IPS DF 4.7 (cell line): ENCODE data around the gene MAPK11.

Experiments used
- DNase-seq: peaks from one replicate; pipeline ENCODE4 v3.0.0-alpha.2; 2013; ENCODE audit warnings: low spot score; ENCODE audit errors: extremely low read depth

MAPK11 gene

GRCh38 chr22:50308597-50308935 is 38.4 kb upstream of the MAPK11 start:
- DNase-seq, result no peak

DNA sequence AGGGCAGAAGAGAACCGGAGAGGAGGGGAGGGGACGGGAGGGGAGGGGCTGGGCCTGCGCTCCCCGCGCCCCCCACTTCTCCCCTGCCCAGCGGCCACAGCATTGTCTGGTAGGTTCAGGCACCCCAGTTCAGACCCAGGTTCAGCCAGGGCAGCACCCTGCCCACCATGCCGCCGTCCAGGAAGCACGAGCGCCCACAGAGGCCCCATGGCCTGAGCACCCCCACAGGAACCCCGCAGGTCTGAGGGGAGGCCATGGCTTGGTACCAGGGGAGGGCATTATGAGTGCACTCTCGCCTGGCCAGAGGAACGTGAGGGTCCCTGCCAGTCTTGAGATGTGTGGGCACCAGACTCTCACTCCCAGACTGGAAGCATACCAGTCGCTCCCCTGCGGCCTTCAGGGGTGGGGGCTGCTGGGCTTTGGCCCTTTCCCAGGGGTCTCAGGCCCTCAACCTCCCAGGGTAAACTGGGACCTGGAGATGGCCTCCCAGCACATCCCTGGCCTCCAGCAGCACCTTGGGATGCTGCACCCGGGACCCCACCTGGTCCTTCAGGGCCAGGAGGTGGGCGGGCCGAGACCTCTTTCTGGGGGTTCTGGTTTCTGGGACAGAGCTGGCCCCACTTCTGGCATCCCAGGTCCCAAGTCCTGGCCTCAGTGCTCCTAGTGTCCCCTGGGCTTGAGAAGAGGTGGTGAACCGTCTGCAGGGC is 37.9 kb upstream of the MAPK11 start:
- no peak for DNase-seq

- no peak for DNase-seq
These were observed 36.9 kb upstream of the MAPK11 start, which contains the start of gene PLXNB2 for GRCh38 chr22:50306753-50307749. TSS of gene PLXNB2 (minus strand) at chr22:50307646. CDS start at chr22:50290584, 17,062 bp downstream.

DNA sequence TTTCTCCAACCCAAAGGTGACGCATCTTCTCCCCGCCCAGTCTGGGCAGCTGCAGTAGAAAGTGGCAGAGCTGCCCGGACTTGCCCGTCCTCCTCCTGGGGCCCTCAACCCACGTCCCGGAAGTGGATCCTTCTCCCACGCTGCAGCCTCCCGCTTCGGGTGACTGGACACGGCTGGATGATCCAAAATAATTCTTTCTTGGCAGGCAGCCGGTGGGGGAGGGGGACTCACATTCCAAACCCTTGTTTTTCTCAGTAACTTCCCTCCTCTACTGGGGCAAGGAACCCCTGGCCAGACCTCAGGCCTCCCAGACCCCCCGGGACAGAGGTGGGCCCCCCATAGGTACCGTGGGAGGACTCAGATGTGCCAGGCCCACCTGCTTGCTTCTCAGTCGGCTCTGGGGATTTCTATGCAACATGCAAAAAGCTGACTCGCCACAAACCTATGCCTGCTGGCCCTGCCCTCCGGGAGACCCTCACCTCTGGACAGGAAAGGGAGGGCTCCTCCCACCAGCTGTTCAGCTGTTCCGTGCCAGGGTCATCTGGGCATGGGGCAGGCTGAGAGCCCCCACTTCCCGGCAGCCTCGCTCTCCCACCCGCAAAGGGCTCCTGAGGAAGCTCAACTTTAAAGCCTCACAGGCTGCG is 35.9 kb upstream of the MAPK11 start:
- DNase-seq, result no peak

- no peak for DNase-seq
These were observed 35.3 kb upstream of the MAPK11 start for GRCh38 chr22:50305393-50305922.

GRCh38 chr22:50304528-50305392 is 34.6 kb upstream of the MAPK11 start:
- DNase-seq, result no peak

DNA sequence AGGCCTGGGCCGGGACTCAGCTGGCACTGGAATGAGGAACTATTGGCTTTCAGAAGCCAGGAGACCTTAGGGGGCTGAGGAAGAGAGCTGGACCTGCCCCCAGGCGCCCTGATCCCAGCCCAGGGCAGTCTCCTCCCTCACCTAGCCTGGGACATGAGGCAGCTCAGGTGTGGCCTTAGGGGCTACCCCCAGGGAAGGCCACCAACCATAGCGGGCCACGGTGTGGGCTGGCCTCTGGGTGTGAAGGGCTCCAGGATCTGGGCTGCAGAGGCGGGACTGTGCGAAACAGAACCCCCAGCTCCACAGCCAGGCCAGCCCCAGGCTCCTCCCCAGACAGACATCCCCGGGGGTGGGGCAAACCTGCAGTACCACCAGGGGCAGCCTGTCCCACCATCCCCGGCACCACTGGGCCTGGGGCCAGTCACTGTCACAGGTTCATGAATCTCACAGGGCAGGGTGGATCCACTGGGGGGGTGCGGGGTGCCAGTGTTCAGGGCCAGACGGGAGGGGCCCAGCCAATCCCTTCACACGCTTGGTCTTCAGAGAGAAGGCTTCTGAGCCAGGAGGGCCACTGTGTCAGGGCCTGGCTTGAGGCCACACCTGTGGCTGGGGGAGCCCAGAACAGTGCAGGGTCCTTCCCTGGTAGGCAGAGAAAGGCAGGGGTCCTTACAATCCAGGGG is 33.8 kb upstream of the MAPK11 start:
- no peak for DNase-seq

DNA sequence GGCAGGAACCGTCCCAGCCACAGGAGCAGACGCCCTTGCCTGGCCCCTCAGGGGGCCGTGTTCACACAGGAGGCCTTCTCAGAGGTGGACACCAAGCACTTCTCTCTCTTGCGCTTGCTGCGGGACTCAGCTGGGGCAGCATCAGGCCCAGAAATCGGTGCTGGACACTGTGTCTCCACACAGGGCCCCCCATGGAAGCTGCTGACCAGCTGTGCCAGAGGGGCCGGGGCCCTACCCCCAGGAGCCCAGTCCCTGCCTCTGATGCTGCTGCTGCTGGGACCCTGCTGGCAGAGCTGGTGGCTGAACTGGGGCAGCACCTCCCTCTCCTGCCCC is 33.3 kb upstream of the MAPK11 start:
- no peak for DNase-seq

DNA sequence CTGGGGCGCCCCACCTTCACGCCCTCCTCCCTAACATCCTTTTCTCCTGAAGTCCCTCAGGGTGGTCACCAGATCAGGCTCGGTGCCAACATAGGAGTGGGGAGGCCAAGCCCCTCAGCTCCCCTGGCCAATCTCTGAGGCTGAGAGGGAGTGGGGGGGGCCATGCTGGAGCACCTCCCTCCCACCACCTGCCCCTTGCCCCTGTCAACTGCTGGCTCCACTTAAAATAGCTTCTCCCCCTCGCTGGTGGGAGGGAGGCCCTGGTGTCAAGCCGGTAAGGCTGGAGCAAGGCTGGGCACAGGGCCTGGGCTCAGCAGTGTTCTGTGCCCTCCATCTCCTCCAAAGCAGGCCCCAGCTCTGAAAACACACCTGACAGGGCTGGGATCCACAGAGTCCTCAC is 32.4 kb upstream of the MAPK11 start:
- DNase-seq, result no peak

GRCh38 chr22:50302041-50302541 is 31.9 kb upstream of the MAPK11 start:
- DNase-seq, result no peak

GRCh38 chr22:50301581-50301991 is 31.4 kb upstream of the MAPK11 start:
- no peak for DNase-seq

DNA sequence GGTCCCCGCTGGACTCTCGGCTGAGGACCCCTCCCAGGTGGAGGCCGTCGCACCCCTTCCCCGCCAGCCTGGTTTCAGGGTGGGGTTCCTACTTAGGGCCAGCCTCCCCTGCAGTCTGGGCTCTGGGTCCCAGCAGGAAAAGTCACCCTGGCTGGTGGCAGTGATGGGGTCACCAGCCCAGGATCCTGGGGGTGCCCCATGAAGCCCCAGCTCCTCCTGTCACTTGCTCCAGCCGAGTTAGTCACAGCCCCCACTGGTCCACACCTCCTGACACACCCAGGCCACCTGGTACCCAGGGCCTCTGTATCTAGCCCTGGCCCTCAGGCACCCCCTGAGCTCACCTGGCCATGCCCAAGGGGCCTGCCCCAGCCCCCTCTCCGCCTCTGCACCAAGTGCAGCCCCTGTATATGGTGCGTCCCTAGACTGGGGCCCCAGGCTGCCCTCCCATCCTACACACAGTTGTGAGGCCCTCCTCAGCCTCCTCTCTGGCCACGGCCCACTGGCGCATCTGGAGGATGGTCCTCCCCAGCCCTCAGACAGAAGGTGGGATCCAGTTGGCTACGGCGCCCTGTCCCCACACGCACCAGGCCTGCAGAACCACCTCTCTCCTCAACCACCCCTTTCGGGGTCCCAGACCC is 30.6 kb upstream of the MAPK11 start:
- no peak for DNase-seq

DNA sequence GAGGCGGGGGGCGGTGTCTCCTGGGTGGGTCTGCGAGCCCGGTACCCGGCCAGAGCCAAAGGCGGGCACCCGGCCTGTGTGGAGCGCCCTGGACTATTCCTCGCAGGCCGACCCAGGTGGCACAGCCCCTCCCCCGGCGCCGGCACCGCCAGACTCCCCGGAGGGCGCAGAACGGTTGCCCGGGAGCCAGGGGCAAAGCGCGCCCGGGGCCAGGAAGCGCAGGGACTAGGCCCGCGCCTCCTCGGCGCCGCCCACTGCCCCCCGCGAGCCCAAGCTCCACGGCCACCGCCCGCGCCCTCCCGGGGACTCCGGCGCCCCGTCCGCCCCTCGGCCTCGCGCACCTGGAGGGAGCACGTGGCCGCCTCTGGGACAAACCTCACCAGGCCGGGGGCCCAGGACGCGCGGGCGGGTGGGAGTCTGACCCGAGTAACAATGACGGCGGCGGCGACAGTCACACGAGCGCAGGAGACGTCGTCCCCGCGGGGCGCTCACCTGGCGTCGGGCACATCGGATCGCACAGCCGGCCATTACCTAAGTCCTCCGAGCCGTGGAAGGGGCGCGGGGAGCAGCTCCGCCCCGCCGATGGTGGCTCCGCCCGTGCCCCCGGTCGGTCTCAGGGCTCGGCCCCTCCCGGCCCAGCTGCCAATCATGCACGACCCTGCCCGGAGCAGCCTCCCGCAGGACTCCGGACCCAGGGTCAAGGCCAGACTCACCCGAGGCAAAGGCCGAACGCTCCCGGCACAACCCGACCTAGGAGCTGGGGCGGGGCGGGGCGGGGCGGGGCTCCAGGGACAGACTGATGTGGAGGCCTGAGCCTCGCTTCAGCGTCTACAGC is 29.8 kb upstream of the MAPK11 start:
- no peak for DNase-seq

DNA sequence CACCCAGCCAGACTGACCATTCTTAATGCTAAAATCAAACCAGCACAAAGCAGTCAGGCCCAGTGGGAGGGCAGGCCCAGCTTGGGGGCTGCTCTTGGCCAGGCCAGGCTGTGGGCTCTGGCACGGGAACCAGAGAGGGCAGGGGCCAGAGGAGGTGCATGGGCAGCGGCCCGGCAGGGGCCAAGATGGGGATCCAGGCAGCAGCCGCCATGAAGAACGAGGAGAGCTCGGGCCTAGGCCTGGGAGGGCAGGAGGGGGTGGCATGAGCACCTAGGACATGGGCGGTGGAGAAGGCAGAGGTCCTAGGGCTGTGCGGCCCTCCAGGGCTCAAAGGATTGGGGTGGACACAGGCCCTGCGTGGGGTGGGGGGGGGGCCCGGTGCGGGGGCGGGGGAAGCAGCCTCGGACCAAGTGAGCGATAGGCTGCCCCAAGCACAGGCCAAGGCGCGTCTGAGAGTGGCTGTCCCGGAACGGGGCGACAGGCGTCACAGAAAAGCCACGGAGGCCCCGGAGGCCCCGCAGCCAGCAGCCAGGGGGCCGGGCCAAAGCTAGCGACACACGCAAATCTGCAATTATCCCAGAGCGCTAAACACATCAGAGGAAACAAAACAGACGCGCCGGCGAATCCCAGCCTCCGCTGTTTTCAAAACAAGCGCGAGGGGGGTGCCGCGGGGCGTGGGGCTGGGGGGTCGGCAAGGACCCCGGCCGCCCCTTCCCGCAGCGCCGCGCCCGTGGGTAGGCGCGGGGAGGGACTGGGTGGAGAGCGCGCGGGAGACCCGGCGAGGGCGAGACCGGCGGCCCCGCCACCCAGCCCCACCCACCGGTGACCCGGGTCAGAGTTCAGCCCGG is 29.0 kb upstream of the MAPK11 start:
- no peak for DNase-seq

DNA sequence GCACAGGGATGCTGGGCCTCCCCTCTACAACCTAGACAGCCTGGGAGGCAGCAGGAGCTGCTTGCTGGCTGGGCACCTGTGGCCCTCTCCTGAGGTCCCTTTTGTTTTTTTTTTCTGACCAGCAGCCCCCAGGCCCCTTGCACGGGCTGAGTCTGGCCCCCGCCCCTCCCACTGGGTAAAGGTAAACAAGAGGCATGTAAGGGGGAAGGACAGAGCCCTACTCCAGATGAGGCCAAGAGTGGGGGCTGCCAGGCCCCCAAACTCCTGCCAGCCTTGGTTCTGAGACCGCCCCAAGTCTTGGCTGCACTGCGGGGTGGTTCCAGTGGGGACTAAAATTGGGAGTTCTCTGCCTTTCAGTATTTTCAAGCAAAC is 28.1 kb upstream of the MAPK11 start:
- no peak for DNase-seq

GRCh38 chr22:50297510-50298265 is 27.5 kb upstream of the MAPK11 start:
- no peak for DNase-seq
